Measurements from ENCODE around the gene PARP3.

Gene PARP3

GRCh38 chr3:51967384-51968169, 25.4 kb downstream of the PARP3 start, which contains the start of gene PCBP4:
PCBP4 (minus strand) TSS chr3:51967454; CDS start chr3:51961240, 6,214 bp downstream.
- peaks cover 10% of the 10 kb centered on the region for H3K36me3 ChIP-seq (ENCODE audit: insufficient read depth, low read length)
- peaks cover 2% of the 10 kb centered on the region; the same call in 1 of the 2 replicates for H3K79me2 ChIP-seq (ENCODE audit: insufficient read depth, low read length)
- H3K4me1 ChIP-seq (ENCODE audit: insufficient read depth, low read length) = peaks cover 28% of the 10 kb centered on the region
- peak; percentile 72 for ATAC-seq (ENCODE audit: insufficient read depth, low read depth)
- DNase-seq = peak; percentile 63
- peak within 1 kb of the TSS; percentile 68 for H3K9ac ChIP-seq (ENCODE audit: low read depth, low read length)
- H3K27me3 ChIP-seq (ENCODE audit: insufficient read depth, low read length, poor library complexity) = no peaks in the 10 kb centered on the region
- peak within 1 kb of the TSS; percentile 28 to 72; a peak in 3 of 4 replicates for H3K4me3 ChIP-seq (ENCODE audit: low read depth in 1 of 2, low read length in 2 of 2)
- H4K20me1 ChIP-seq (ENCODE audit: insufficient read depth, low read length) = peaks cover 3% of the 10 kb centered on the region; the same call in 1 of the 2 replicates
- H3K9me3 ChIP-seq (ENCODE audit: insufficient read depth, low read length, severe bottlenecking) = no peaks in the 10 kb centered on the region
- TF ChIP-seq EZH2 (IDR thresholded peaks at IDR 0.05; ENCODE audit: borderline replicate concordance, low read depth, low read length, severe bottlenecking) (no peak), CTCF (IDR thresholded peaks at IDR 0.05; ENCODE audit: borderline replicate concordance, extremely low read depth, low read length, poor library complexity, severe bottlenecking) (no peak)
- peak within 1 kb of the TSS; percentile 74 for H2AFZ ChIP-seq (ENCODE audit: low read depth, low read length)
- peak within 1 kb of the TSS; percentile 60 for H3K27ac ChIP-seq (ENCODE audit: low read length)
- H3K4me2 ChIP-seq (ENCODE audit: insufficient read depth, low read length) = peak within 1 kb of the TSS; percentile 95

GRCh38 chr3:51968170-51968775, 26.1 kb downstream of the PARP3 start:
- peak overlapping the region; percentile 60 for H3K27ac ChIP-seq (ENCODE audit: low read length)
- H4K20me1 ChIP-seq (ENCODE audit: insufficient read depth, low read length) = peaks cover 3% of the 10 kb centered on the region; the same call in 1 of the 2 replicates
- peaks cover 5% of the 10 kb centered on the region for H3K79me2 ChIP-seq (ENCODE audit: insufficient read depth, low read length)
- peak overlapping the region; percentile 13 to 60; a peak in 3 of 4 replicates for H3K4me3 ChIP-seq (ENCODE audit: low read depth in 1 of 2, low read length in 2 of 2)
- peak overlapping the region; percentile 74; the same call in 1 of the 2 replicates for H2AFZ ChIP-seq (ENCODE audit: low read depth, low read length)
- peak; percentile 60 for DNase-seq
- no peaks in the 10 kb centered on the region for H3K27me3 ChIP-seq (ENCODE audit: insufficient read depth, low read length, poor library complexity)
- ATAC-seq (ENCODE audit: insufficient read depth, low read depth) = peak; percentile 44
- TF ChIP-seq EZH2 (IDR thresholded peaks at IDR 0.05; ENCODE audit: borderline replicate concordance, low read depth, low read length, severe bottlenecking) = no peak
- no peak for TF ChIP-seq CTCF (IDR thresholded peaks at IDR 0.05; ENCODE audit: borderline replicate concordance, extremely low read depth, low read length, poor library complexity, severe bottlenecking)
- peaks cover 34% of the 10 kb centered on the region for H3K4me1 ChIP-seq (ENCODE audit: insufficient read depth, low read length)
- H3K9me3 ChIP-seq (ENCODE audit: insufficient read depth, low read length, severe bottlenecking) = no peaks in the 10 kb centered on the region
- H3K9ac ChIP-seq (ENCODE audit: low read depth, low read length) = peak overlapping the region; percentile 68
- H3K36me3 ChIP-seq (ENCODE audit: insufficient read depth, low read length) = peaks cover 10% of the 10 kb centered on the region
- H3K4me2 ChIP-seq (ENCODE audit: insufficient read depth, low read length) = peak overlapping the region; percentile 95

GRCh38 chr3:51968883-51969678, 26.9 kb downstream of the PARP3 start:
- DNase-seq = no peak
- peaks cover 3% of the 10 kb centered on the region; the same call in 1 of the 2 replicates for H4K20me1 ChIP-seq (ENCODE audit: insufficient read depth, low read length)
- H3K4me2 ChIP-seq (ENCODE audit: insufficient read depth, low read length) = no peak overlapping the region
- H3K36me3 ChIP-seq (ENCODE audit: insufficient read depth, low read length) = peaks cover 10% of the 10 kb centered on the region
- peaks cover 11% of the 10 kb centered on the region for H3K79me2 ChIP-seq (ENCODE audit: insufficient read depth, low read length)
- no peak overlapping the region for H3K4me3 ChIP-seq (ENCODE audit: low read depth in 1 of 2, low read length in 2 of 2)
- peak overlapping the region; percentile 52; the same call in 1 of the 2 replicates for H3K27ac ChIP-seq (ENCODE audit: low read length)
- no peaks in the 10 kb centered on the region for H3K27me3 ChIP-seq (ENCODE audit: insufficient read depth, low read length, poor library complexity)
- H3K4me1 ChIP-seq (ENCODE audit: insufficient read depth, low read length) = peaks cover 41% of the 10 kb centered on the region
- H3K9ac ChIP-seq (ENCODE audit: low read depth, low read length) = no peak overlapping the region
- ATAC-seq (ENCODE audit: insufficient read depth, low read depth) = no peak
- no peak for TF ChIP-seq EZH2 (IDR thresholded peaks at IDR 0.05; ENCODE audit: borderline replicate concordance, low read depth, low read length, severe bottlenecking)
- TF ChIP-seq CTCF (IDR thresholded peaks at IDR 0.05; ENCODE audit: borderline replicate concordance, extremely low read depth, low read length, poor library complexity, severe bottlenecking) = no peak
- H2AFZ ChIP-seq (ENCODE audit: low read depth, low read length) = no peak overlapping the region
- no peaks in the 10 kb centered on the region for H3K9me3 ChIP-seq (ENCODE audit: insufficient read depth, low read length, severe bottlenecking)
